A549 treated with DMSO at 1 μM for 4 hours (cell line): ENCODE data around the gene FOXRED1. TPM values are rescaled to one million over a fixed set of nuclear protein-coding genes. Genes with fewer than 3 reads are reported as not detected.

Experiments
- total RNA-seq: library from RNA; stranded (reverse); fragments of 200-300 nt; extraction: Qiagen RNA extraction; gene quantifications from 5 replicates; pipeline ENCODE4 v1.2.3, GENCODE V29; 2022; ENCODE audit warnings: low read depth

FOXRED1 gene
- total RNA-seq: 21.1 to 24.5 TPM (median 23.8 TPM) in 5 replicates

GRCh38 chr11:126268708-126269579, at the start of gene FOXRED1, which contains the start of gene SRPRA:
FOXRED1 (plus strand) TSS chr11:126269154; CDS start chr11:126269207, 53 bp downstream.
SRPRA (minus strand) TSS chr11:126268895; CDS start chr11:126268804, 91 bp downstream.

GRCh38 chr11:126282736-126283591, 14.0 kb downstream of the FOXRED1 start, which contains the start of gene TIRAP:
TIRAP (plus strand) TSS chr11:126283093; CDS start chr11:126290895, 7,802 bp downstream.

DNA sequence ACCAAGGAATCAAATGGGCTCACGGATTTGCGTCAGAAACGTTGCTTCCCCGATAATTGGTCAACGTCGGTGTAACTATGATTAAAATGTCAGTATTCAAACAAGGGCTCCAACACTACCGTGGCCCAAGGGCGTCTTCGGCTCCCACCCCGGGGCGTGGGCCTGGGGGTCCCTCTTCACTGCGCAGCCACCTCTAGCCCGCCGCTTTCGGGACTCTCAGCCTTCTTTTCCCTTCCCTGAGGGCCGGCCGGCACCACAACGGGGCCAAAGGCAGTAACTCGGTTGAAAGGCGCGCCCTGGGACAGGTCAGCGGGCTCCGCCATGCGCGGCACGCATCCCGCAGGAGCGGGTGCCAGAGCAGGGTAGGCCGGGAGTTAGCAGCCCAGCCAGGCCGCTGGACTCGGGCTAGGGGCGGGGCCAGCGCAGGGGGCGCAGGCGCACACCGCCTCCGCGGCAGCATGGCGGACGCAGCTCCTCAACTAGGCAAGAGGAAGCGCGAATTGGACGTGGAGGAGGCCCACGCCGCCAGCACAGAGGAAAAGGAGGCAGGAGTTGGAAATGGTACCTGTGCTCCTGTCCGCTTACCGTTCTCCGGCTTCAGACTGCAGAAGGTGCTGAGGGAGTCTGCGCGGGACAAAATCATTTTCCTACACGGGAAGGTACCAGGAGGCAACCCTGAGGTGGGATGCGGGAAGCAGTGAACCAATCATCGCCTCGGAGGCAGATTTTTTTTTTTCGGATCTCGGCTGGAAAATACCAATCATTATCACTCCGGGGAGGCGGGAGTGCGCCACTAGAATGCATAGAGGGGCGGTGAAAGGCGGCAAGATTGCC, 34.9 kb downstream of the FOXRED1 start, which contains the start of gene DCPS:
TSS of gene DCPS (plus strand) at position 438 of the 834 bp plus-strand sequence. CDS start at position 459, 21 bp downstream.

Other genes starting within 250 kb of the FOXRED1 start
- gene CDON, start 206.3 kb upstream of the FOXRED1 start, total RNA-seq: 2.0 to 4.1 TPM (median 3.4 TPM) in 5 replicates
- gene RPUSD4, start 57.5 kb upstream of the FOXRED1 start, total RNA-seq: 17.8 to 20.6 TPM (median 19.2 TPM) in 5 replicates
- 13.7 to 18.5 TPM (median 15.8 TPM) in 5 replicates for gene FAM118B, start 57.4 kb upstream of the FOXRED1 start, total RNA-seq
- 62.0 to 70.6 TPM (median 65.6 TPM) in 5 replicates for gene SRPRA, start 259 bp upstream of the FOXRED1 start, total RNA-seq
- 6.7 to 8.4 TPM (median 7.9 TPM) in 5 replicates for gene TIRAP, start 13.9 kb downstream of the FOXRED1 start, total RNA-seq
- gene DCPS, start 34.9 kb downstream of the FOXRED1 start, total RNA-seq: 16.3 to 21.2 TPM (median 19.1 TPM) in 5 replicates
- 24.7 to 29.7 TPM (median 25.7 TPM) in 5 replicates for gene ST3GAL4, start 86.5 kb downstream of the FOXRED1 start, total RNA-seq